Measurements from ENCODE around the gene ASIP. TPM values are rescaled to one million over a fixed set of nuclear protein-coding genes. Genes with fewer than 3 reads are reported as not detected.

The ASIP gene
- total RNA-seq, 1 donor from 2014 or later, result not detected

DNA sequence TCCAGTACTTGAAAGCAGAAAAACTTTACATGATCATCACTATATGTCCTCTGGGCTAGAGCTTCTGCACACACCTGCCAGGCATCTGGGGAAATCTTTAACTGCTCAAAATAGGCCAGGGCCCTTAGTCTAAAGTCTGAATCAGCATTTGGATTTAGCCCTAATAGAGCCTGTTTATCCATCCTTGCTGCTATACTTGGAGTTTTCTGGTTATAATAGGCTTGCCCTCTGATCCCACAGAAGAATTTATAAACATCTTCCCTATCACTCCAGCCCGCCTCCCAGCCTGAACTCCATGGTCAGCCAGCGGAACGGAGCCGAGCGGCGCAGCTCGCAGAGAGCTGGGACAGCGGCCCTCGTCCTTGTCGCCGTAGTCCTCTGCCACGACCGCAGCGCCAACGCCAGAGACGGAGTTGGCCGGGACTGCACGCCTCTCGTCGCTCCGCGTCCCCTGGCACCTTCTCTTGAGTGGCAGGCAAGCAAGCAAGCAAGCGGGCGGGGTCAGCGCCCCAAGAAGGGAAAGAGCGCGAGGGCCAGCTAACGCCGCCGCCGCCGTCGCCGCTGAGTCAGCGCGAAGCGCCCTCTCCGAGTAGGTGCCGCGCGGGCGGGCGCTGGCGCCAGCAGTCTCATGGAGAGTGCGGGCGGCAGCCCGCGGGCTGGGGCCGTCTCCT, 25.4 kb upstream of the ASIP start:
- H3K9me3 Mint-ChIP-seq, result peaks cover 4% of the 10 kb centered on the region
- H3K79me2 ChIP-seq (ENCODE audit: low read depth), result no peaks in the 10 kb centered on the region
- peak overlapping the region; percentile 38 for H3K4me3 ChIP-seq
- DNase-seq (ENCODE audit: low spot score), result peak; percentile 93
- H3K27me3 ChIP-seq, result peaks cover 56% of the 10 kb centered on the region
- H3K9ac ChIP-seq, result no peak overlapping the region
- no peaks in the 10 kb centered on the region for H3K36me3 ChIP-seq
- TF ChIP-seq EZH2phosphoT487 (IDR thresholded peaks at IDR 0.05), result no peak
- TF ChIP-seq, protein P1, sequence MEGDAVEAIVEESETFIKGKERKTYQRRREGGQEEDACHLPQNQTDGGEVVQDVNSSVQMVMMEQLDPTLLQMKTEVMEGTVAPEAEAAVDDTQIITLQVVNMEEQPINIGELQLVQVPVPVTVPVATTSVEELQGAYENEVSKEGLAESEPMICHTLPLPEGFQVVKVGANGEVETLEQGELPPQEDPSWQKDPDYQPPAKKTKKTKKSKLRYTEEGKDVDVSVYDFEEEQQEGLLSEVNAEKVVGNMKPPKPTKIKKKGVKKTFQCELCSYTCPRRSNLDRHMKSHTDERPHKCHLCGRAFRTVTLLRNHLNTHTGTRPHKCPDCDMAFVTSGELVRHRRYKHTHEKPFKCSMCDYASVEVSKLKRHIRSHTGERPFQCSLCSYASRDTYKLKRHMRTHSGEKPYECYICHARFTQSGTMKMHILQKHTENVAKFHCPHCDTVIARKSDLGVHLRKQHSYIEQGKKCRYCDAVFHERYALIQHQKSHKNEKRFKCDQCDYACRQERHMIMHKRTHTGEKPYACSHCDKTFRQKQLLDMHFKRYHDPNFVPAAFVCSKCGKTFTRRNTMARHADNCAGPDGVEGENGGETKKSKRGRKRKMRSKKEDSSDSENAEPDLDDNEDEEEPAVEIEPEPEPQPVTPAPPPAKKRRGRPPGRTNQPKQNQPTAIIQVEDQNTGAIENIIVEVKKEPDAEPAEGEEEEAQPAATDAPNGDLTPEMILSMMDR (IDR thresholded peaks at IDR 0.05), result peak; percentile 11
- peak; percentile 32 for TF ChIP-seq EZH2 (IDR thresholded peaks at IDR 0.05)
- H3K4me3 Mint-ChIP-seq, result no peak overlapping the region
- peaks cover 5% of the 10 kb centered on the region for H3K9me3 ChIP-seq (ENCODE audit: low read depth)
- peak overlapping the region; percentile 68 for H3K4me2 ChIP-seq
- H3K27ac ChIP-seq, result no peak overlapping the region
- peaks cover 3% of the 10 kb centered on the region for H3K27me3 Mint-ChIP-seq (ENCODE audit: insufficient read depth, low read depth)
- H3K27ac Mint-ChIP-seq, result peak overlapping the region; percentile 81
- no peaks in the 10 kb centered on the region for H4K20me1 ChIP-seq (ENCODE audit: low read depth)
- H3K36me3 Mint-ChIP-seq, result no peaks in the 10 kb centered on the region
- H3K4me1 ChIP-seq, result peaks cover 7% of the 10 kb centered on the region
- H2AFZ ChIP-seq (replicated peaks), result peak overlapping the region; percentile 6
- H3F3A ChIP-seq (ENCODE audit: low read depth), result peaks cover 16% of the 10 kb centered on the region
- peaks cover 13% of the 10 kb centered on the region for H3K4me1 Mint-ChIP-seq

DNA sequence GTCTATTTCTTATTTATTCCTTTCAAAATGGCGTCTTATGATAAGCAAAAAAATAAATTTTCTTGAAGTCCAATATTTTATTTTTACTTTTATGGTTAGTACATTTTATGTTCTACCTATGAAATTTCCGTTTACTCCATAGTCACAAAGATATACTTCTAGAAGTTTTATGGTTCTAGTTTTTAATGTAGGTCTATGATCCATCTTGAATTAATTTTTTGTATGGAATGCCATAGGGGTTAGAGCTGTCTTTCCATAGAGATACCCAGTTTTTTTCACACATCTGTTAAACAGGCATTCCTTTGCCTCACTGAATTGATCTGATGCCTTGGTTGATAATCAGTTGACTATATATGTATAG, 24.9 kb upstream of the ASIP start:
- no peak overlapping the region for H2AFZ ChIP-seq (replicated peaks)
- H3K9ac ChIP-seq, result no peak overlapping the region
- peak overlapping the region; percentile 68 for H3K4me2 ChIP-seq

DNA sequence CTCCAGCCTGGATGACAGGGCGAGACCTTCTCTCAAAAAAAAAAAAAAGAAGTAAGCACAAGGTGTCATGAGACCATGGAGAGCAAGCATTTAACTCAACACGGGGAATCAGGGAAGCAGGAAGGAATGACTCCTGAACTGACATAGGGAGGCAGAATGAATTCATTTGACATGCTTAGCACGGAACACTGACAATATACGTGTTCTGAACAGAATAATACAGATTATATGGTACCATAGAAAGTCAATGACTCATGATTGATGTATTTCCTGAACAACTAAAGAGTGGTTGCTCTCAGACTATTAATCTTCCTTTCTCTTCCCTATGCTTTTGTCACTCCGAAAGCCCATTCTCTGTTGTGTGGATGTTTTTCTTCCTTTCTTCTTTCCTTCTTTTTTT, 20.7 kb upstream of the ASIP start:
- Histone ChIP-seq H3K27me3 (peaks cover 29% of the 10 kb centered on the region), H3K9ac (no peak overlapping the region), H3K4me1 (peaks cover 7% of the 10 kb centered on the region), H3K4me3 (no peak overlapping the region), H3K79me2 (ENCODE audit: low read depth) (no peaks in the 10 kb centered on the region), H3K27ac (no peak overlapping the region), H3K9me3 (ENCODE audit: low read depth) (no peaks in the 10 kb centered on the region), H3F3A (ENCODE audit: low read depth) (peaks cover 12% of the 10 kb centered on the region), H3K36me3 (no peaks in the 10 kb centered on the region), H4K20me1 (ENCODE audit: low read depth) (no peaks in the 10 kb centered on the region), H3K4me2 (no peak overlapping the region), H2AFZ (replicated peaks) (no peak overlapping the region)
- peaks cover 11% of the 10 kb centered on the region for H3K4me1 Mint-ChIP-seq
- no peaks in the 10 kb centered on the region for H3K36me3 Mint-ChIP-seq
- peak overlapping the region; percentile 6 for H3K27ac Mint-ChIP-seq
- H3K27me3 Mint-ChIP-seq (ENCODE audit: insufficient read depth, low read depth), result peaks cover 3% of the 10 kb centered on the region
- H3K9me3 Mint-ChIP-seq, result no peaks in the 10 kb centered on the region
- no peak overlapping the region for H3K4me3 Mint-ChIP-seq
- TF ChIP-seq, protein P1 (IDR thresholded peaks at IDR 0.05), result no peak
- no peak for TF ChIP-seq EZH2 (IDR thresholded peaks at IDR 0.05)
- TF ChIP-seq EZH2phosphoT487 (IDR thresholded peaks at IDR 0.05), result no peak
- DNase-seq (ENCODE audit: low spot score), result no peak

More for the DNA sequence above, 24.9 kb upstream of the ASIP start:
- H3K4me1 ChIP-seq, result peaks cover 7% of the 10 kb centered on the region
- peaks cover 3% of the 10 kb centered on the region for H3K27me3 Mint-ChIP-seq (ENCODE audit: insufficient read depth, low read depth)
- peaks cover 56% of the 10 kb centered on the region for H3K27me3 ChIP-seq
- no peaks in the 10 kb centered on the region for H3K36me3 ChIP-seq
- no peaks in the 10 kb centered on the region for H3K79me2 ChIP-seq (ENCODE audit: low read depth)
- H3K36me3 Mint-ChIP-seq, result no peaks in the 10 kb centered on the region
- H3K4me3 Mint-ChIP-seq, result no peak overlapping the region
- TF ChIP-seq EZH2phosphoT487 (IDR thresholded peaks at IDR 0.05) (no peak), EZH2 (IDR thresholded peaks at IDR 0.05) (no peak)
- TF ChIP-seq, protein P1 (IDR thresholded peaks at IDR 0.05), result no peak
- H3F3A ChIP-seq (ENCODE audit: low read depth), result peaks cover 16% of the 10 kb centered on the region
- no peak overlapping the region for H3K27ac Mint-ChIP-seq
- H3K9me3 Mint-ChIP-seq, result peaks cover 4% of the 10 kb centered on the region
- no peak overlapping the region for H3K27ac ChIP-seq
- H3K4me3 ChIP-seq, result peak overlapping the region; percentile 38
- peaks cover 13% of the 10 kb centered on the region for H3K4me1 Mint-ChIP-seq
- no peaks in the 10 kb centered on the region for H4K20me1 ChIP-seq (ENCODE audit: low read depth)
- peaks cover 5% of the 10 kb centered on the region for H3K9me3 ChIP-seq (ENCODE audit: low read depth)
- DNase-seq (ENCODE audit: low spot score), result no peak

All from neural progenitor cell (in vitro differentiated cells).